HG02870 (cell line): Measurements from ENCODE around the gene RIPOR3.
"Not testable (repeated sequence)": the region's sequence is repeated elsewhere in the genome, so short reads cannot be mapped to it uniquely, and the experiment has no call there.

Experiments used
- ATAC-seq: cut with Tn5 transposase; IDR thresholded peaks from one replicate; pipeline ENCODE4 v1.9.1; 2021; ENCODE audit warnings: mild to moderate bottlenecking, moderate library complexity; ENCODE audit not compliant: unreplicated experiment

The RIPOR3 gene

GRCh38 chr20:50611128-50611810, 80.1 kb downstream of the RIPOR3 start:
- ATAC-seq = no peak

GRCh38 chr20:50610212-50610718, 81.1 kb downstream of the RIPOR3 start:
- no peak for ATAC-seq

GRCh38 chr20:50609438-50609989, 81.8 kb downstream of the RIPOR3 start:
- ATAC-seq = no peak

- no peak for ATAC-seq
These were observed 82.6 kb downstream of the RIPOR3 start for GRCh38 chr20:50608750-50609104.

- ATAC-seq = no peak
These were observed 83.2 kb downstream of the RIPOR3 start for GRCh38 chr20:50607850-50608749.

GRCh38 chr20:50607436-50607835, 83.9 kb downstream of the RIPOR3 start:
- ATAC-seq = no peak

GRCh38 chr20:50605136-50605535, 86.2 kb downstream of the RIPOR3 start:
- no peak for ATAC-seq

GRCh38 chr20:50604451-50604850, 86.9 kb downstream of the RIPOR3 start:
- ATAC-seq = no peak

GRCh38 chr20:50602432-50603088, 88.8 kb downstream of the RIPOR3 start:
- ATAC-seq = no peak

GRCh38 chr20:50601511-50602431, 89.6 kb downstream of the RIPOR3 start:
- ATAC-seq = no peak

GRCh38 chr20:50600281-50600895, 91.0 kb downstream of the RIPOR3 start:
- no peak for ATAC-seq

GRCh38 chr20:50598768-50599167, 92.6 kb downstream of the RIPOR3 start:
- ATAC-seq = not testable (repeated sequence)

GRCh38 chr20:50598074-50598473, 93.3 kb downstream of the RIPOR3 start:
- no peak for ATAC-seq

- no peak for ATAC-seq
These were observed 93.9 kb downstream of the RIPOR3 start for GRCh38 chr20:50597406-50597969.

GRCh38 chr20:50596694-50597021, 94.7 kb downstream of the RIPOR3 start:
- ATAC-seq = no peak

GRCh38 chr20:50595988-50596693, 95.2 kb downstream of the RIPOR3 start:
- ATAC-seq = no peak

- ATAC-seq = no peak
These were observed 95.9 kb downstream of the RIPOR3 start for GRCh38 chr20:50595433-50595895.

- no peak for ATAC-seq
These were observed 96.5 kb downstream of the RIPOR3 start for GRCh38 chr20:50594591-50595432.
